ENCODE measurements around the gene DNASE1.
A peak's percentile ranks its signal among the peaks of the same experiment; 100 is the strongest.

Gene DNASE1

GRCh38 chr16:3665508-3665907 is 11.0 kb downstream of the DNASE1 start:
- DNase-seq = no peak

- DNase-seq = no peak
Measured at GRCh38 chr16:3668626-3669025, 14.1 kb downstream of the DNASE1 start.

GRCh38 chr16:3669082-3669481 is 14.6 kb downstream of the DNASE1 start:
- no peak for DNase-seq

GRCh38 chr16:3670711-3671110 is 16.2 kb downstream of the DNASE1 start:
- DNase-seq = no peak

DNA sequence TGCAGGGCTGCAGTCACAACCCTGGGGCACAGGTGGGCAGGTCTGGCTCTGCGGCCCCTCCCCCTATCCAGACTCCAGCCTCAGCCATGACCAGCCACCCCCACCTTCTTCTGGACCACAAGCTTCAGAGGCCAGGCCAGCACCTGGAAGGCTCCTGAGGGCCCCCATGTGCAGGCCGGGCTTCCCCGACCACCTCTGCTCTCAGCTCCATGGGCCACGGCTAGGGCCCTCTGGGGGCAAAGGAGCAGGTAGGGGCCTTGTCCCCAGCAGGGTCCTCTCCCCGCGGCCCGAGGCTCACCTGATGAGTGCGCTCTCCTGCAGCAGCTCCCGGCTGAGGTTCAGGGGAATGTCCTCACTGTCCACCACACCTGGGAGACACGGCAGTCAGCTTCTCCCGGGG is 16.9 kb downstream of the DNASE1 start:
- DNase-seq = no peak

- no peak for DNase-seq
Measured at GRCh38 chr16:3672571-3673041, 18.1 kb downstream of the DNASE1 start.

GRCh38 chr16:3673201-3673600 is 18.7 kb downstream of the DNASE1 start:
- no peak for DNase-seq

DNA sequence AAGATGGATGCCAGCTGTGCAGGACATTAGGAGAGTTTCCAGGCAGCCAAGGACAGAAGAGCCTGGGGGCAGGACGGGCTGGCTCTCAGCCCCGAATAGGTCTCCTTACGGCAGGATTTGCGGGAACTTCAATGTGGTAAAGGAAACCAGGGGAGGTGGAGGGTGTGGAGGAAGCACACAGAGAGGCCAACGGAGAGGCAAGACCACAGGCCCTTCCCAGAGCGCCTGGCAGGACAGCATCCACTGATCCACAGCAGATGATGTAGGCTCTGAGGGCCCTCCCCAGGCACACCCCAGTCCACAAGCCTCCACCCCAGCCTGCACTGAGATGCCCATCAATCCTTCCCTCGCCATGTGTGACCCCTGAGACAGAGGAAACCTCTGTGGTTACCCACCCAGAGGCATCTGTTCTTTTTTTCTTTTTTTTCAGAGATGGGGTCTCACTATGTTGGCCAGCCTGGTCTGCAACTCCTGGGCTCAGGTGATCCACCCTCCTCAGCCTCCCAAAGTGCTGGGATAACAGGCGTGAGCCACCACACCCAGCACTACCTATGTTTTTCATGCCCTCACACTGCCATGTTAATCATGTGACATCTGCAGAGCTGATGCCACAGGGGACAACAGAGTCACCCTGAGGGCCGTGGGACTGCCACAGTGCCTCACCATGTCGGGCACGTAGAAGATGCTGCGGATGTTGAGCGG is 19.3 kb downstream of the DNASE1 start:
- DNase-seq = no peak

DNA sequence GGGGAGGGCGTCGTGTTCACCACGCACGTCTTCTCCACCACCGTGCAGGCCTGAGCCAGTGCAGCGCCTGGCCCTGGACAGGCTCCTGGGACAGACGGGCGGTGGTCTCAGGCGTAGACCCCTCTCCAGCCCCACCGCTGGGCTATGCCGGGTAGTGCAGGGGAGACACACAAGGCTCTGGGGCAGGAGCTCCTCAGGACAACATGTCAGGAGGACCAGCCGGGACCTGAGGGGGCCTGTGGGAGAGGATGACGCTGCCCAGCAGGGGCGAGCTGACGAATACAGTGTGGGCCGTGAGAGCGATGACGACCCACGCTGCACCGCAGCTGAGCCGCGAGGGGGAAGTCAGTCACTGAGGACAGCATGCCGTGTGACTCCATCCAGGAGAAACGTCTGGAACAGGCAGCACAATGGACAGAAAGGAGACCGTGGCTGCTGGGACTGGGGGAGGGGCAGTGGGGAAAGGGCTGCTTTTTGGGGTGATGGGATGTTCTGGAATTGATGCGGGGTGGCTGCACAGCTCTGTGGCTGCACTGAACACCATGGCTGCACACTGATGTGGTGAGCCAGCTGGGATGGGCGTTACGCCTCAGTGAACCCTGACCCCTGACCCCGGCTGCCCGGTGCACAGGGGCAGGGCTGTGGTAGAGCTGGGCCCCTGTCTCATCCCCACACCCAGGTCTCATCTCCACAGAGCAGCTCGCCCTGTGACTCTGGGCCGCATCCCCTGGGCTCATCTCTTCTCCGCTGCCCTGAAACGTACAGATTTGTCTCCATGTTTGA is 20.2 kb downstream of the DNASE1 start:
- DNase-seq = no peak

GRCh38 chr16:3675601-3676130 is 21.2 kb downstream of the DNASE1 start:
- DNase-seq = no peak

GRCh38 chr16:3677994-3678393 is 23.5 kb downstream of the DNASE1 start:
- no peak for DNase-seq

- DNase-seq = no peak
Measured at GRCh38 chr16:3681206-3681605, 26.7 kb downstream of the DNASE1 start.

DNA sequence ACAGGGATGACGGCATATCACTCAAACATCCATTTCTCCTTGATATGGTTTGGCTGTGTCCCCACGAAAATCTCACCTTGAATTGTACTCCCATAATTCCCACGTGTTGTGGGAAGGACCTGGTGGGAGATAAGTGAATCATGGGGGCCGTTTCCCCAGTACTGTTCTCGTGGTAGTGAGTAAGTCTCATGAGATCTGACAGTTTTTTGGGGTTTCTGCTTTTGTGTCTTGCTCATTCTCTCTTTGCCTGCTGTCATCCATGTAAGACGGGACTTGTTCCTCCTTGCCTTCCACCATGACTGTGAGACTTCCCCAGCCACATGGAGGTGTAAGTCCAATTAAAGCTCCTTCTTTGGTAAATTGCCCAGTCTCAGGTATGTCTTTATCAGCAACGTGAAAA is 32.5 kb downstream of the DNASE1 start:
- DNase-seq = no peak

- no peak for DNase-seq
Measured at GRCh38 chr16:3687792-3688191, 33.3 kb downstream of the DNASE1 start.

GRCh38 chr16:3689731-3690130 is 35.2 kb downstream of the DNASE1 start:
- DNase-seq = no peak

- peak; percentile 96 for DNase-seq
Measured at GRCh38 chr16:3690470-3690928, 36.0 kb downstream of the DNASE1 start.

DNA sequence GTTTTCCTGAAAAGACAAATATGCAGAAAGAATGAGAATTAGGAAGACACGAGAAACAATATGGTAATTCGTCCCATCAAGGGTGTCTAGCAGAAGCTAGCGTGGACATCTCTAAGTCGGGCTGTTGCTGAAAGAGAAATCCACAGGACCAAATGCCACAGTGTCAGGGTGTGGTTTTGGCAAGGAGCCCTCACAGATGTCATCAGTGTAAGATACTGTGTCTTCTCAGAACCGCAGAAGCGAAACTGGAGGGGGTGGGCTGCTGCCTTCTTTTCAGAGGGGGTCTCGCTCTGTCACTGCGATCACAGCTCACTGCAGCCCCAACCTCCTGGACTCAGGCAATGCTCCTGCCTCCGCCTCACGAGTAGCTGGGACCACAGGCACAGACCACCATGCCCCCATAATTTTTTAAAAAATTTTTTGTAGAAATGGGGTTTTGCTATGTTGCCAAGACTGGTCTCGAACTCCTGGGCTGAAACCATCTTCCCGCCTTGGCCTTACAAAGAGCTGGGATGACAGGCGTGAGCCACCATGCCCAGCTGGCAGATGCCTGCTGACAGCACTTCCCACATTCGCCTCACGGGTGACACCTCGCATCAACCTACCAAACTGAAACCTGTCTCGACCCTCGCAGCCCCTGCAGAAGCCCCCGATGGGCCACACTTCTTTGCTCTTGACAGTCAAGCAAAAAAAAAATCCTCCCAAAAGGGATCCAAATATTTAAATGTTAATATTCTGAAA is 36.7 kb downstream of the DNASE1 start:
- DNase-seq = peak; percentile 76

GRCh38 chr16:3691761-3692160 is 37.3 kb downstream of the DNASE1 start:
- no peak for DNase-seq

- no peak for DNase-seq
Measured at GRCh38 chr16:3694051-3694450, 39.6 kb downstream of the DNASE1 start.

- no peak for DNase-seq
Measured at GRCh38 chr16:3695610-3696369, 41.3 kb downstream of the DNASE1 start.

DNA sequence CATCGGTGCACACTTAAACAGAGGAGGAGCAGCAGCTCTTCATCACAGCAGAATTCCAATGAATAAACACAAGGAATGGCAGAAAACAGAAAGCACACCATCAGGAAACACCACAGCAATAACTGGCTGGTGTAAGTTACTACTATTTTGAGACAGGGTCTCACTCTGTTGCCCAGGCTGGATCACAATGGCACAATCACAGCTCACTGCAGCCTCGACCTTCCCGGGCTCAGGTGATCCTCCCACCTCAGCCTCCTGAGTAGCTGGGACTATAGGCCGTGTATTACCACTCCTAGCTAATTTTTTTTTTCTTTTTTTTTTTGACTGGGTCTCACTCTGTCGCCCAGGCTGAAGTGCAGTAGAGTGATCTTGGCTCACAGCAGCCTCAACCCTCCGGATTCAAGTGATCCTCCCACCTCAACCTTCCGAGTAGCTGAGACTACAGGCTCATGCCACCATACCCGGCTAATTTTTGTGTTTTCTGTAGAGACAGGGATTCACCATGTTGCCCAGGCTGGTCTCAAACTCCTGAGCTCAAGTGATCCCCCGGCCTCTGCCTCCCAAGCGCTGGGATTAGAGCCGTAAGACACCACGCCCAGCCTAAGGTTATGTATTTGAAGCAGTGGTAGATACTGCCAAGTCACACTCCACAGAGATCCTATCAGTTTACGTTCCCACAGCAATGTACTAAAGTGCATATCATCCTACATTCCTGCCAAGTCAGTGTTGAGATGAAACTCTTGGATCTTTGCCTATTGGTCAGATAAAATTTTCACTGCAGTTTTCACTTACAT is 42.1 kb downstream of the DNASE1 start:
- DNase-seq = peak; percentile 74
